GM04503 (cell line): ENCODE data around the gene PPARA.
A peak's percentile ranks its signal among the peaks of the same experiment; 100 is the strongest.

Source experiments
- DNase-seq: peaks from one replicate; pipeline ENCODE4 v3.0.0-alpha.2; 2012; ENCODE audit warnings: low read depth

Gene PPARA

GRCh38 chr22:46150034-46150654, at the start of gene PPARA:
Gene PPARA, plus strand, starts transcription at chr22:46150526. Its CDS starts 47,858 bp downstream, at chr22:46198384.
- DNase-seq, result no peak

GRCh38 chr22:46102159-46102558, 48.2 kb upstream of the PPARA start:
- no peak for DNase-seq

- DNase-seq, result no peak
These were observed 47.6 kb upstream of the PPARA start for GRCh38 chr22:46102752-46103151.

- DNase-seq, result no peak
These were observed 47.1 kb upstream of the PPARA start for GRCh38 chr22:46103181-46103580.

GRCh38 chr22:46103664-46104063, 46.7 kb upstream of the PPARA start:
- no peak for DNase-seq

- DNase-seq, result no peak
These were observed 46.0 kb upstream of the PPARA start for GRCh38 chr22:46104170-46104880.

GRCh38 chr22:46104881-46105493, 45.3 kb upstream of the PPARA start:
- no peak for DNase-seq

- peak; percentile 57 for DNase-seq
These were observed 44.6 kb upstream of the PPARA start for GRCh38 chr22:46105494-46106278.

- no peak for DNase-seq
These were observed 43.9 kb upstream of the PPARA start for GRCh38 chr22:46106279-46107022.

GRCh38 chr22:46107089-46107664, 43.1 kb upstream of the PPARA start:
- DNase-seq, result no peak

- no peak for DNase-seq
These were observed 42.4 kb upstream of the PPARA start for GRCh38 chr22:46107753-46108563.

- DNase-seq, result no peak
These were observed 41.5 kb upstream of the PPARA start for GRCh38 chr22:46108564-46109473.

GRCh38 chr22:46109474-46110003, 40.8 kb upstream of the PPARA start:
- DNase-seq, result no peak

GRCh38 chr22:46110215-46110614, 40.1 kb upstream of the PPARA start:
- no peak for DNase-seq

GRCh38 chr22:46111645-46112306, 38.5 kb upstream of the PPARA start:
- DNase-seq, result no peak

- no peak for DNase-seq
These were observed 37.9 kb upstream of the PPARA start for GRCh38 chr22:46112405-46112804.

GRCh38 chr22:46113110-46113909, 37.0 kb upstream of the PPARA start:
- no peak for DNase-seq
